ACC112 (cell line): ENCODE results near the gene KRTAP4-9.
"Not testable (repeated sequence)": the region's sequence is repeated elsewhere in the genome, so short reads cannot be mapped to it uniquely, and the experiment has no call there.

Experiments
- H2AFZ ChIP-seq: fragments of 200-600 bp; sonication (generic); one replicate; pipeline ENCODE4 v1.6.0; 2017; ENCODE audit warnings: antibody characterized with exemption, low read length; ENCODE audit not compliant: unreplicated experiment
- H3K27ac ChIP-seq: fragments of 200-600 bp; sonication (generic); 2 replicates; pipeline ENCODE4 v1.5.1; 2014; ENCODE audit warnings: low read depth, mild to moderate bottlenecking, antibody characterized with exemption, low read length, moderate library complexity
- H3K27me3 ChIP-seq: fragments of 200-600 bp; sonication (generic); 2 replicates; pipeline ENCODE4 v1.6.1; 2014; ENCODE audit warnings: mild to moderate bottlenecking, antibody characterized with exemption, low read length, moderate library complexity, mixed read lengths; ENCODE audit not compliant: insufficient read depth
- H3K36me3 ChIP-seq: fragments of 200-600 bp; sonication (generic); 2 replicates; pipeline ENCODE4 v1.6.1; 2016; ENCODE audit warnings: mild to moderate bottlenecking, antibody characterized with exemption, low read length, moderate library complexity, mixed read lengths; ENCODE audit not compliant: insufficient read depth
- H3K4me1 ChIP-seq: fragments of 200-600 bp; sonication (generic); one replicate; pipeline ENCODE4 v1.6.1; 2016; ENCODE audit warnings: low read length, mixed read lengths; ENCODE audit not compliant: insufficient read depth, unreplicated experiment, control insufficient read depth
- H3K4me3 ChIP-seq: fragments of 200-600 bp; sonication (generic); 2 replicates; pipeline ENCODE4 v1.5.1; 2014; ENCODE audit warnings: mild to moderate bottlenecking, low read depth, low read length
- H3K79me2 ChIP-seq: fragments of 200-600 bp; sonication (generic); one replicate; pipeline ENCODE4 v1.6.0; 2016; ENCODE audit warnings: low read length; ENCODE audit not compliant: control insufficient read depth, unreplicated experiment, insufficient read depth

The KRTAP4-9 gene

DNA sequence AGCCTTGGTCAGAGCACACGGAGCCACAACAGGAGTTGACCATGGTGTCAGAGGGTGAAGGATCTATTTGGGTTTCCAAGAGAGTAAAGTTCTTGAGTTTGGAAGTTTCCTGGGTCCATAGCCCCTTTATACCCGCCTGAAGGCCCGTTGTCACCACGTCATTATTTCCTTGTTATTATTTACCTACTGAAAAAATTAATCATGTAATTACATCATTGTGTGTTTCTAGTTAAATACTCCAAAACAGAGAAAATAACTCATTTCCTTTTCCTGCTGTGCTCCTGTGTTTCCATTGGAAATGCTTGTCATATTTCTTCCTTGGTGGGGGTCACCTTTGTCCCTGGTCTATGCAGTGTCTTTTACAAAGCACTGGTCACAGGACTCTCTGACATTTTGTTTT lies 7.1 kb upstream of the KRTAP4-9 start, which contains the start of gene KRTAP4-8:
TSS of gene KRTAP4-8 (minus strand) at position 101 of the 400 bp plus-strand sequence. CDS start at position 43, 58 bp downstream.
- no peaks in the 10 kb centered on the region for H3K36me3 ChIP-seq
- no peak within 1 kb of the TSS for H3K27ac ChIP-seq
- H3K4me1 ChIP-seq, result peaks cover 11% of the 10 kb centered on the region
- H3K27me3 ChIP-seq, result no peaks in the 10 kb centered on the region
- no peak within 1 kb of the TSS for H2AFZ ChIP-seq
- no peak within 1 kb of the TSS for H3K4me3 ChIP-seq
- H3K79me2 ChIP-seq, result no peaks in the 10 kb centered on the region

DNA sequence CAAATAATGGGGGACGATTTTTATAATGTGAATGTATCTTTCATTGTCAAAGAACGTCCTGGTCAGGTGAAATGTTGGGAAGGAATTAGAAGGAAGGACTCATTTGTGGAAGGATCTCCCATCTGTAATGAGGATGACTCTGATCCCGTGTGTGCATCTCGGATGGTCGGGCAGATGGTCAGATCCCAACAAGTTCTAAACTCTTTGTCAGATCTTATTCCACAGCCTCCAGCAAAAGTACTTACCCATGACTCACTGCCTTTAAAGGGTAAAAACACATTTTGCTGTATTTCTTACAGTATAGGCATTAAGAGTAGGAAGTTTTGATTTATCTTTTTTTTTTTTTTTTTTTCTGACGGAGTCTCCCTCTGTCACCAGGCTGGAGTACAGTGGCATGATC lies 6.7 kb upstream of the KRTAP4-9 start:
- H3K79me2 ChIP-seq, result no peaks in the 10 kb centered on the region
- no peaks in the 10 kb centered on the region for H3K27me3 ChIP-seq
- no peak overlapping the region for H3K4me3 ChIP-seq
- no peaks in the 10 kb centered on the region for H3K36me3 ChIP-seq
- H3K27ac ChIP-seq, result no peak overlapping the region
- peaks cover 11% of the 10 kb centered on the region for H3K4me1 ChIP-seq
- no peak overlapping the region for H2AFZ ChIP-seq

DNA sequence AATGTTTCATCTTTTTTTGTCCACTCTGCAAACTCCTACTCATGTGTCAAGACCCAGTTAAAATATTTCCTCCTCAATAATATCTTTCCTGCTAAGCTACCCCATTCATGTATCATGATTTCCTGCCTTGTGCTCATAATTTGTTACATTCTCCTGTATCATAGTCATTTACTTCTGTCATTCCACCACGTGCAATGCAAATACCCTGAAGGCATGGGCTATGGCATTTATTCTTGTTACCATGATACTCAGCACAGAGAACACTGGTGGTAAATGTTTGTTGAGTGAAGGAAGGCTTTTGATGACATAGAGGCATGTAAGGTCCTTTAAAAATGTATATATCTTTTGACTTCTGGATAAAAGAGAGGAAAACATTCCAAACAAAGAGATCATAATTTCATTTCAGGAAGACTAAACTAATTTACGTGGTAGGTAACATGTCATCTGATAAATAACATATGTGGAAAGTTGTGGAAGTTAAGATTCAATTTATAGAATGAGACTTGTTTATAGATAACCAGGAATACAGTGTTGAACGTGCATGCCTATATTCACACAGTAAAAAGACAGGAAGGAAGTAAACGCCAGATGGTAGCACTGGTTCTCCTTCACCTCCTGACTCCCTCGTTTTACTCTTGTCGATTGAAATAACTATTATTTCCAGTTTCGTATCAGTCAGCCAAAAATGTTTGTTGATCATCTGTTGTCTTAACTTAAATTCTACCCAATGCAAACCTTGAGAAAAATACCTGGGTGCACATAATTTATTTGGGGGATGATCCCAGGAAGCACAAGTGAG lies 5.3 kb upstream of the KRTAP4-9 start:
- H3K36me3 ChIP-seq, H3K27ac ChIP-seq, H3K27me3 ChIP-seq, H3K79me2 ChIP-seq, H3K4me3 ChIP-seq, H2AFZ ChIP-seq: not testable (repeated sequence)
- H3K4me1 ChIP-seq, result peaks cover 21% of the 10 kb centered on the region

DNA sequence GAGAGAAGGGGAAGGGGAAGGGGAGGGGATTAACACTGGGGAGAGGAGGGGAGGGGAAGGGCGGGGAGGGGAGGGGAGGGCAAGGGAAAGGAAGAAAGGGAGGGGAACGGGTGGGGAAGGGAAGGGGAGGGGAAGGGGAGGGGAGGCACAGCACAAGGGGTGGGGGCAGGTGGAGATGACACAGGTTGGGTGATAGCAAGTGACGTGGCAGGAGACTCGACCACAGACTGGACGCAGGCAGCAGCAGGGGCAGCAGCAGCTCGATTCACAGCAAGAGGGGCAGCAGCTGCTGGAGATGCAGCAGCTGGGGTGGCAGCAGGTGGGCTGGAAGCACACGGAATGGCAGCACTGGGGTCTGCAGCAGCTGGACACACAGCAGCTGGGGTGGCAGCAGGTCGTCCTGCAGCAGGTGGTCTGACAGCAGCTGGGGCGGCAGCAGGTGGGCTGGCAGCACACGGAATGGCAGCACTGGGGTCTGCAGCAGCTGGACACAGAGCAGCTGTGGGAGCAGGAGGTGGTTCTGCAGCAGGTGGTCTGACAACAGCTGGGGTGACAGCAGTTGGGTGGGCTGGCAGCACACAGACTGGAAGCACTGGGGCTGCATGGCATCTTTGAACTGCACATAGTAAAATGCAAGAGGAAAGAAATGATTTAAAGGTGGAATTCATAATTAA lies 3.5 kb upstream of the KRTAP4-9 start, which contains the start of gene KRTAP4-16:
TSS of gene KRTAP4-16 (minus strand) at position 624 of the 674 bp plus-strand sequence. CDS start at position 624, 0 bp downstream.
- no peaks in the 10 kb centered on the region for H3K27me3 ChIP-seq
- no peak within 1 kb of the TSS for H2AFZ ChIP-seq
- no peaks in the 10 kb centered on the region for H3K36me3 ChIP-seq
- H3K4me3 ChIP-seq, result no peak within 1 kb of the TSS
- H3K79me2 ChIP-seq, result no peaks in the 10 kb centered on the region
- H3K4me1 ChIP-seq, result peaks cover 23% of the 10 kb centered on the region
- H3K27ac ChIP-seq, result no peak within 1 kb of the TSS

DNA sequence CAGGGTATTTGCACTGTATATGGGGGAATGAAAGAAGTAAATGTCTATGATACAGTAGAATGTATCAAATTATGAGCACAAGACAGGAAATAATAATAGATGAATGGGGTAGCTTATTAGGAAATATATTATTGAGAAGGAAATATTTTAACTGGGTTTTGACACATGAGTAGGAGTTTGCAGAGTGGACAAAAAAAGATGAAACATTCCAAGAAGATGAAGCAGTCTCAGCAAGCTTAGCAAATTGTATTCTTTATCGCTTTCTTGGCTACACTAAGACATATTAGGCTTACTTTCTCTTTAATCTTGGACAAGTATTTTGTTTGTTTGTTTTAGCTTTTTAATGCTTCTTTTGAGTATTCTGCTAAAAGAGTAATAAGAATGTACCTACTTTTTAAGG lies 1.3 kb upstream of the KRTAP4-9 start:
- Histone ChIP-seq H3K27me3 (no peaks in the 10 kb centered on the region), H3K79me2 (no peaks in the 10 kb centered on the region), H3K4me3 (no peak overlapping the region), H2AFZ (no peak overlapping the region), H3K4me1 (peaks cover 15% of the 10 kb centered on the region), H3K27ac (peak overlapping the region; percentile 50), H3K36me3 (no peaks in the 10 kb centered on the region)

DNA sequence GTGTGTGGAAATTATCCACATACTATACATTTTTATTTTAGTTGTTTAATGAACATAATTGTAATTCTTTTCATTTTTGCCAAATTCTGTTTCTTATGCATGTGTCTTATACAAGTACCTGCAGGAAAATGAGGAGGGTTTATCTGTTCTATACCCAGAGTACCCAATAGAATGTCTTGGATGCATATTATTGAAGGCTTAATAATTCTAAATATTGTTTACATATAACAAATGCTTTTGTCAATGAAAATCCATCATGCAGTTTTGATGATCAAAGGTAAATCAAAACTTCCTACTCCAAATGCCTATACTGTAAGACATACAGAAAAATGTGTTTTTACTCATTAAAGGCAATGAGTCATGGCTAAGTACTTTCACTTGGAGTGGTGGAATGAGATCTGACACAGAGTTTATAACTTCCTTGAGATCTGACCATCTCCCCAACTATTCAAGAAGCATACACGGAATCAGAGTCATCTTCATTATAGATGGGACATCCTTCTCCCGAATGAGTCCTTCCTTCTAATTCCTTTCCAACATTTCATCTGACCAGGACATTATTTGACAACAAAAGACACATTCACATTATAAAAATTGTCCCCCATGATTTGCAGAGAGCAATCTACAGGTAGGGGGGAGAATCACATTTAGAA lies 677 bp upstream of the KRTAP4-9 start:
- H2AFZ ChIP-seq, H3K4me3 ChIP-seq, H3K36me3 ChIP-seq, H3K79me2 ChIP-seq, H3K27me3 ChIP-seq: not testable (repeated sequence)
- Histone ChIP-seq H3K27ac (peak overlapping the region; percentile 50), H3K4me1 (peaks cover 15% of the 10 kb centered on the region)

DNA sequence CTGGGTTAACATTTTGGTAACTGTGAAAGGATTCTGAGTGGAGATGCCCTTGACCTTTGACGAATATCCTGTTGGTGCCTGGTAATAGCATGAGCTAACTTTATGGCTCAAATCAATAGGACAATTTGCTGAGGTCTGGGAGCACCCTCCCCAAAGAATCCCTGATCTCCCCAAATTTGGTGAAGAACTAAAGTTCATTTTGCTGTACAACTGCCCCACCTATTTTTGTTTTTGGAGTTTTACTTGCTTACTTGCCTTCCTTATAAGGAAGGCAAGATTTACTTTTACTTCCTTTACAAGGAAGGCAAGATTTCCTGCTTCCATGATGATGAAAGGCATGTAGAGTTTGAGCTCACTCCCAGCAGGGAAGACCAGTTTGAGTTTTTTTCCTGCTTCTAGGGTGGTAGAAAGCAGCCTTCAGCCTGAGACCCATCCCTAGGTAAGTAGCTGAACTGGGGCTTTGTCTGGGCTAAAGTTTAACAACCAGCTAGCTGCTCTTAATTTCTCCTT lies 2.8 kb downstream of the KRTAP4-9 start:
- H3K27me3 ChIP-seq, result no peaks in the 10 kb centered on the region
- H3K79me2 ChIP-seq, result no peaks in the 10 kb centered on the region
- H2AFZ ChIP-seq, result no peak overlapping the region
- H3K27ac ChIP-seq, result no peak overlapping the region
- H3K4me3 ChIP-seq, result no peak overlapping the region
- H3K36me3 ChIP-seq, result 0 out of 2 replicates have a peak, but pooled peaks cover 3% of the 10 kb centered on the region
- H3K4me1 ChIP-seq, result peaks cover 12% of the 10 kb centered on the region

DNA sequence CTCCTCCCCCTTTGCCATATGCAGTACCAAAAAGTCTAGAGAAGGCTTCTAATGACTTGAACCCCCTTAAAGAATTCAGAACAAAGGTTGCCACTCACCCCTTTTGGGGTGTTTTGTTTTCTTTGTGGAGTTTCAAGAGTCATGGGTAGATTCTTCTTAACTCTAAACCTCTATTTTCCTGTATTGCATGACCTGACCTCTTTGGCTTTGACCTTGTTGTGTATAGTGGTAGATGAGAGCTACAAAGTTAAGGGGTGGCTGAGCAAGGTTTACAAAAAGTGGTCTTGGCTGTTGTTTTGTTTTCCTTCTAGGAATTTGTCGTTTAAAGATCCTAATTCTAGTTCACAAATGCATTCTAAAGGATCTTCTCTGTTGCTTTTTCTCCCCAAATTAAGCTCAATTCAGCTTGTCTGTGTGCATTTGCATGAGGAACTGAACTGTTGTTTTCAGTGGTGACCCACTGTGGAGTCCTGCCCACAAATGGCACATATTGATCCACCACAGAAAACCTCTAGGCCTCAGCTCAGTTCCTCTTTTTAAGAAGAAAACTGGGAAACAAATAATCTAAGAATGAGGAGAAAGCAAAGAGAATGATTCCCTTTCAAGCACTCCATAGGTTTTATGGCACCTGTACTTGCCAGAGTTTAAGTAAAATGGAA lies 3.7 kb downstream of the KRTAP4-9 start:
- not testable (repeated sequence) for H2AFZ ChIP-seq, H3K4me3 ChIP-seq, H3K79me2 ChIP-seq

DNA sequence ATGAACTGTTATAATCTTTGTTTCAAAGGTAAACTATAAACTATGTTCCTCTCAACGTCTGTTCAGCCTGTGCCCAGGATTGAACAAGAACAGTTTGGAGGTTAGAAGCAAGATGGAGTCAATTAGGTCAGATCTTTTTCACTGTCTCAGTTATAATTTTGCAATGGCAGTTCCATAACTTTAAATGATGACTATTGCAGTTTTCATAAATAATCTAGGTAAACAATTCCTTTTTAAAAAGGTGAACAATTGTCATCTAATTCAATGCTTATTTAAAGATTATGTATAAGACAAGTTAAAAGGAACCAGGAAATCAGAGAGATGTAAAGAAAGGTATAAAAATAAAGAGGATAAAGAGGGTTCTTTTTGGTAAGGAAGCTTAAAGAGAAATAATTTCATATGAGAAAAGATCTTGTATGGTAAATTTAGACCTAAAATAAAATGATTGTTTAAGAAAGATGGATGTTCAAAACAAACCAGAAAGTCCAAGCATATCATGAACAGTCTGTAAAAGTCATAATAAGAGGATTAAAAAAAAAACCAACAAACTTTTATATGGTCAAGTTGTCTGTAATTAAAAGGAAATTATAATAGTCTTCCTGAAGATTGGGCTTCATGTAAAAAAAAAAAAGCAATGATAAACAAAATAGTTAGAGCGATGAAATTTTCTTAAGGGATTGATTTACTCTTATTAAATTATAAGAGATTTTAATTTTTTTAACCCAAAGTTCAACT lies 6.1 kb downstream of the KRTAP4-9 start:
- no peak overlapping the region for H2AFZ ChIP-seq
- H3K36me3 ChIP-seq, result 0 out of 2 replicates have a peak, but pooled peaks cover 3% of the 10 kb centered on the region
- H3K27me3 ChIP-seq, result no peaks in the 10 kb centered on the region
- no peak overlapping the region for H3K27ac ChIP-seq
- no peak overlapping the region for H3K4me3 ChIP-seq
- no peaks in the 10 kb centered on the region for H3K4me1 ChIP-seq
- no peaks in the 10 kb centered on the region for H3K79me2 ChIP-seq

More for the DNA sequence above, 3.7 kb downstream of the KRTAP4-9 start:
- not testable (repeated sequence) for H3K4me1 ChIP-seq, H3K36me3 ChIP-seq, H3K27ac ChIP-seq, H3K27me3 ChIP-seq
